ACC112 (cell line): ENCODE measurements around the gene SPRY4.

Source experiments
- H2AFZ ChIP-seq: fragments of 200-600 bp; sonication (generic); one replicate; pipeline ENCODE4 v1.6.0; 2017; ENCODE audit warnings: antibody characterized with exemption, low read length; ENCODE audit not compliant: unreplicated experiment
- H3K27ac ChIP-seq: fragments of 200-600 bp; sonication (generic); 2 replicates; pipeline ENCODE4 v1.5.1; 2014; ENCODE audit warnings: low read depth, mild to moderate bottlenecking, antibody characterized with exemption, low read length, moderate library complexity
- H3K27me3 ChIP-seq: fragments of 200-600 bp; sonication (generic); 2 replicates; pipeline ENCODE4 v1.6.1; 2014; ENCODE audit warnings: mild to moderate bottlenecking, antibody characterized with exemption, low read length, moderate library complexity, mixed read lengths; ENCODE audit not compliant: insufficient read depth
- H3K36me3 ChIP-seq: fragments of 200-600 bp; sonication (generic); 2 replicates; pipeline ENCODE4 v1.6.1; 2016; ENCODE audit warnings: mild to moderate bottlenecking, antibody characterized with exemption, low read length, moderate library complexity, mixed read lengths; ENCODE audit not compliant: insufficient read depth
- H3K4me1 ChIP-seq: fragments of 200-600 bp; sonication (generic); one replicate; pipeline ENCODE4 v1.6.1; 2016; ENCODE audit warnings: low read length, mixed read lengths; ENCODE audit not compliant: insufficient read depth, unreplicated experiment, control insufficient read depth
- H3K4me3 ChIP-seq: fragments of 200-600 bp; sonication (generic); 2 replicates; pipeline ENCODE4 v1.5.1; 2014; ENCODE audit warnings: mild to moderate bottlenecking, low read depth, low read length
- H3K79me2 ChIP-seq: fragments of 200-600 bp; sonication (generic); one replicate; pipeline ENCODE4 v1.6.0; 2016; ENCODE audit warnings: low read length; ENCODE audit not compliant: control insufficient read depth, unreplicated experiment, insufficient read depth

SPRY4 gene

DNA sequence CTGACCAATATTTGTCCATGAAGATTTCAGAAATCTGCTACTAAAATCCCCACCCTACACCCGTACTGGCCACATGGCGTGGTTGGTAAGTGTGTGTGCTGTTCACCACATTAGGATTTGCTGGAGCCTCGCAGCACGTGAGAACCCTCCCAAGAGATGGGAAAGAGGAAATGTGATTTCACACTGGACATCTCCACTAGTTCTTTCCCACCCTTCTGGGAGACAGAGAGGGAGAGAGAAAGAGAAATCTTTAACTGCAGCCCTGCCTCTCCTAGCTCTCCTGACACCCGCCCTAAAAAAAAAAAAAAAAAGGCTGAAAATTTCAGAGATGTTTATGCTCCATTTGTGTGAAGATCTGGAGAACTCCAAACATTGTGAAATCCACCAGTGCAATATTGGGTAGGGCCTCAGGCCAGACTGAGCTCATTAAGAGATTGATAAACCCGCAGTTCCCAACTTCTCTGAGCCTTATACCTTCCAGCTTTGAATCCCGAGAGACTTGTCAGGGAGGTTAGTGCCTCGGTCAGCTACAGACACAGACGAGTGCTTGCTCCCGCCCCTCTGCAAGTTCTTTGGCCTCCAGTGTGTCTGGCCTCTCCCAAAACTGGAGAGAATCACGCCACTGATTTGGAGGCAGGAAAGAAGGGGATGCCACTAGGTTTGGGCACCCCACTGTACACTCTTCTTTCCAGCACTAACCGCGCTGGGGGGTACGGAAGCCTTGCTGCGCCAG lies 1.9 kb downstream of the SPRY4 start:
- Histone ChIP-seq H3K27ac (peak overlapping the region; percentile 79), H3K79me2 (peaks cover 95% of the 10 kb centered on the region), H3K4me3 (peak overlapping the region; percentile 93), H3K27me3 (no peaks in the 10 kb centered on the region), H3K4me1 (peaks cover 57% of the 10 kb centered on the region), H2AFZ (no peak overlapping the region), H3K36me3 (peaks cover 13% of the 10 kb centered on the region; the same call in 1 of the 2 replicates)

DNA sequence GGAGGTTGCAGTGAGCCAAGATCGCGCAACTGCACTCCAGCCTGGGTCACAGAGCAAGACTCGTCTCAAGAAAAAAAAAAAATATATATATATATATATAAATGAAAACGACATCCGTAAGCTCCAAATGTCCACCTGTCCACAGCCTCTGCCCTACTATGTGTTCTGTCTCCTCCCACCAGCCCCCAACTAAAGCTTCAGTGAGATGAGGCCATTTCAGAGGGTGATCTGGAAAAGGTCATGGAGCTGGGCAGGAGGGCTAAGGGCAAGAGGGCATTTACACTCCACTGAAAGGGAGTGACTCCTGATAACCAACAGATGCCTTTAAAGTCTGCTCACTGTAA lies 2.4 kb downstream of the SPRY4 start:
- Histone ChIP-seq H3K27me3 (no peaks in the 10 kb centered on the region), H3K4me3 (peak overlapping the region; percentile 93), H3K79me2 (peaks cover 95% of the 10 kb centered on the region), H3K4me1 (peaks cover 57% of the 10 kb centered on the region), H2AFZ (no peak overlapping the region), H3K27ac (peak overlapping the region; percentile 79), H3K36me3 (peaks cover 14% of the 10 kb centered on the region; the same call in 1 of the 2 replicates)

DNA sequence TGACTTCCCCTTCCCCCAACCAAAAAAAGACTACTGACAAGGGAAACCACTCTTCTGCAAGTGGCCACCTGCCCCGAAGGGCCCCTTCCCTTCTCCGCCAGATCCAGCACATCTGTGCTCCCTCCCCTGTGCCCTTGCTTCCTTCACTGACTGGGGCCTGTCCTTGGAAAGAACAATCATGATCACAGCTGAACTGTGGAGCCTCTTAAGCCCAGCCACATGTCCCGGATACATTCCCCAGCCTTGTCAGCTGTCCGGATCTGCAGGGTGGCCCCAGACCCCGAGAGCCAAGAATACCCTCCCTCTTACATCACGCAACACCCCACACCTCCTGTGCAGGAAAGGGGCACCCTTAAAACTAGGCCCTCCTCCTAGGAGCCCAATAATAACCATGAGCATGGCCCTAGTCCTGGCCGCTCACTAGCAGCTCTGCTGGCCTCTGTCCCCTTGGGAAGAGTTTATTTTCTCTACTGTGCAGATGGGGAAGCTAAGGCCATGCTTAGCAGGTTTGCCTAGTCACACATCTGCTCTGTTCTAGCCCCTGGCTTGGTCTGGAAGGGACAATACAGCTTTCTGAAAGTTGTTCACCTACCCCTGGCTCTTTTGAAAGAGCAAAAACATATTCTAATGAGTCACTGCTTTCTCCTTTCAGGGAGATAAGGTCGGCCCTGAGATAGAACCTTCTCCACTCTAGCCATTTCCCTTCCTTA lies 3.8 kb downstream of the SPRY4 start:
- peaks cover 59% of the 10 kb centered on the region for H3K4me1 ChIP-seq
- H3K4me3 ChIP-seq, result peak overlapping the region; percentile 93
- peaks cover 15% of the 10 kb centered on the region; the same call in 1 of the 2 replicates for H3K36me3 ChIP-seq
- no peak overlapping the region for H2AFZ ChIP-seq
- peaks cover 95% of the 10 kb centered on the region for H3K79me2 ChIP-seq
- peak overlapping the region; percentile 88 for H3K27ac ChIP-seq
- no peaks in the 10 kb centered on the region for H3K27me3 ChIP-seq

DNA sequence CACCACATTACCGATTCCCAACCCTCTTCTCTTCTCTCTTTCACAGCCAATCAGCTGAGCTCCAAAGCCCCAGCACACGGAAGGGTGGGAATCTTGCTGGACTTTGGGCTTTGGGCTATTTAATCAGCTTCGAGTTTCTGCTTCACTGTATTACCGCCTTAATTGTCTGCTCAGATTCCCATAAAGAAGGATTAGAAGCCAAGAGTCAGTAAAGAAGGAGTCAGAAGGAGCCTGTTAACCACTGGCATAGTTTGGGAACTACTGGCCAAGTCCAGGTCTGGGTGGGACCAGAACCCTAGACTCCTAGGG lies 4.4 kb downstream of the SPRY4 start:
- peak overlapping the region; percentile 88 for H3K27ac ChIP-seq
- peaks cover 95% of the 10 kb centered on the region for H3K79me2 ChIP-seq
- H3K4me3 ChIP-seq, result peak overlapping the region; percentile 93

DNA sequence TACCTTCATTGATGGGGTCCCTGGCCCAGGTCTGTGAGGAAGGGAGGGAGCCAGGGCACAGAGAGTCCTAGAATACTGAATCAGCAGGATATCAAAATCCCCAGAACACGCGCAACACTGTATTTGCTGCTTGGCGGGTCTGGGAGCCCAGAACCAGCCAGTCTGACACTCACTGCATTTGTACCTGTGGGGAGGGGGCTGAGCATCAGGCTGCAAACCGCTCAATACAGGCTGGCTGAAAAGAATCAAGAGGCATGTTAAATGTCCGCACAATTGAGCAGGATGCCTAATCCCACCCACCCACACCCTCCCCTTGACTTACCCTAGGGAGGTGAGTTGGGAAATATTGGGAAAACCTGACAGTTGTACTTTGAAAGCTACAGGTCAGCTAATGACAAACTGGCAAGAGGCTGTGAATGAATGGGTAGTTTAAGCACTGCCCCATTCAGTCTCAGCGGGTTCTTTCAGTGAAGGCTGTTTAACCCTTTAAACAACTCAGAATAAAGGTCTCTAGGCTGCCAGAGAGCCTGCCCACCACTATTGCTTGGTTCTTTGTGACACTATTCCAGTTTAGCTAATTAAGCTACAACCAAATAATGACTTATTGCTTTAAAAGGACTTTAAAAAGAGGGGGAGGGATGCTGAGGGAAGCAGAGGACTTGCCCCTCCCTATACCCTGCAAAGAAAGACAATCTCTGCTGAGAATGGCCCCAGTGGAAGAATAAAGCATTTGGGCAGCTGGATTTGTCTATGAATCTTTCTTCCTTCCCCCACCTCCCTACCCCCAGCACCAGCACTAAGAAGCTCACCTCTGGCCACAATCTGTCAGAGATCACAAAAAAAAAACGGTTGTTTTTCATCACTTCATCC lies 5.0 kb downstream of the SPRY4 start:
- Histone ChIP-seq H3K4me3 (peak overlapping the region; percentile 93), H3K4me1 (peaks cover 71% of the 10 kb centered on the region), H3K27ac (peak overlapping the region; percentile 88)

More for the DNA sequence above, 4.4 kb downstream of the SPRY4 start:
- Histone ChIP-seq H3K27me3 (no peaks in the 10 kb centered on the region), H2AFZ (no peak overlapping the region), H3K4me1 (peaks cover 65% of the 10 kb centered on the region), H3K36me3 (peaks cover 15% of the 10 kb centered on the region; the same call in 1 of the 2 replicates)

DNA sequence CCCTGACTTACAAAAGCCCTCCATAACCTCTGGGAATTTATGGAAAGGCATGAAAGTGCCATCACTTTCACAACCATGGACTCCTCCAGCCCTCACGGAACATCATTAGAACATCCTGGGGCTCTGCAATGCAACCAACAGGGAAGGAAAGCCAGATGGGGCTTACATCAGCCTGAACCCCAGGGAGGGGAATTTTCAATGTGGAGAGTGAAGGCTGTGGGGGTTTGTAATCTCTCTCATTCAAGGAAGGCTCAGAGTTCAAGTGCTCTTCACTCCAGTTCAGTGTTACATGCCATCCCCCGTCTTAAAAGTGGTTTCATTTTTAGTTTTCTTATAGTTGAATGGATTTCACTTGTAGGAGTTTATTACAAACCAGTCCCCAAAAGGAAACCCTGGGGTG lies 5.7 kb downstream of the SPRY4 start:
- peak overlapping the region; percentile 93 for H3K4me3 ChIP-seq
- peaks cover 74% of the 10 kb centered on the region for H3K4me1 ChIP-seq
- H3K27me3 ChIP-seq, result no peaks in the 10 kb centered on the region
- H3K79me2 ChIP-seq, result peaks cover 99% of the 10 kb centered on the region
- peak overlapping the region; percentile 88 for H3K27ac ChIP-seq
- H3K36me3 ChIP-seq, result peaks cover 15% of the 10 kb centered on the region; the same call in 1 of the 2 replicates
- H2AFZ ChIP-seq, result peak overlapping the region; percentile 11

More for the DNA sequence above, 5.0 kb downstream of the SPRY4 start:
- H3K27me3 ChIP-seq, result no peaks in the 10 kb centered on the region
- H3K79me2 ChIP-seq, result peaks cover 99% of the 10 kb centered on the region
- H3K36me3 ChIP-seq, result peaks cover 15% of the 10 kb centered on the region; the same call in 1 of the 2 replicates
- H2AFZ ChIP-seq, result peak overlapping the region; percentile 11

DNA sequence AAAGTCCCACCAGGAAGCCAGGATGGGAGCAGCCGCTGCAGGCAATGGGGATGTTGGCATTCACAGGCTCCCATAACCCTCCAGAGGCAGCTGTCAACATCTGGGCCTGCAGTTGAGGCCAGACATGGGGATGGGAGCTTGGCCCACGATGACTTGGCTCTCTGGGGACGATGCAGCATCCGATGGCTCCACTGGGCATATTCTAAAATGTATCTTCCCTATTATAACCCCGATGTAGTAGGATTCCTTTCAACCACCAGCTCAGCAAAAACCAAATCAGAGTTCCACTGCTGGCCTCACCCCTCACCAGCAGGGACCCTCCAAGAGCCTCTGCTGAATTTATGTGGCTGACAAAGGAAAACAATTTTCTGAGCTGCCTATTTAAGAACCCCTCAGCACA lies 7.1 kb downstream of the SPRY4 start:
- H3K27me3 ChIP-seq, result no peaks in the 10 kb centered on the region
- H3K4me1 ChIP-seq, result peaks cover 78% of the 10 kb centered on the region
- H3K79me2 ChIP-seq, result peaks cover 99% of the 10 kb centered on the region
- peaks cover 9% of the 10 kb centered on the region; the same call in 1 of the 2 replicates for H3K36me3 ChIP-seq
- no peak overlapping the region for H2AFZ ChIP-seq
- H3K27ac ChIP-seq, result peak overlapping the region; percentile 88
- H3K4me3 ChIP-seq, result peak overlapping the region; percentile 32

DNA sequence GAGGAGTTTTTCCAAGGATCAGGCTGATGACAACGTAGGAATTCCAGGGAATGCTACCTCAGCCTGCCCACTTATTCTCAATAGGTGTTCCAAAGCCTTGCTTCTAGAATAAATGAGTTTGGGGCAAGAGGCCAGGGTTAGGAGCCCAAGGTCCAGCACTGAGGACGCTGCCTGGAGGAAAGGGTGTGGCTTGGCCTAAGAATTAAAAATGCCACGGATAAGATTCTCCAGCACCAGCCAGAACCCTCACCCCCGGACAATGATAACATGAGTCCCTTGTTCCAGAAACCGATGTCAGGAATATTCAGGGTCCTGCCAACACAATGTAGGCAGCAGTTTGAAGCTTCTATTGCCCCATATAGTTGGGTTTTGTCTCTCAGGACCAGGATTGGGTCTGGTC lies 7.6 kb downstream of the SPRY4 start:
- peak overlapping the region; percentile 88 for H3K27ac ChIP-seq

DNA sequence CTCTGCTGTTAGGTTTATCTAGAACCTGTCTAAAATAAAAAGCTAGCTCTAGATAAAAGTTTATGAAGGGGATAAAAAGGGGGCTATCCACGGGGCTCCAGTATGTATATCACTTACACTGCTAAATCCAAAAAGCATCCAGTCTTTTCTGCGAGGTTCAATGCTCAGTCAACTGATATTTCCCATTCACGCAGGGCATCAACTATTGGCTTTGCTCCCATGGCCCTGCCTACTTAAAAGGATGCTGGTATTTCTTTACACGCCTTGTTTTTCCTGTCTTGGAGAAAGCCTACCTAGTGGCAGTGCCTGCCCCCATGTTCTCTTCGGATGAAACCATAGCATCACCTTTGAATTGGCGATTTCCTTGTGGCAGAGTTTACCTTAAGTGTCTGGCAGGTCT lies 8.1 kb downstream of the SPRY4 start:
- Histone ChIP-seq H2AFZ (no peak overlapping the region), H3K27me3 (no peaks in the 10 kb centered on the region), H3K36me3 (peaks cover 19% of the 10 kb centered on the region), H3K4me3 (peak overlapping the region; percentile 32), H3K4me1 (peaks cover 74% of the 10 kb centered on the region), H3K79me2 (peaks cover 100% of the 10 kb centered on the region), H3K27ac (peak overlapping the region; percentile 88)

More for the DNA sequence above, 7.6 kb downstream of the SPRY4 start:
- Histone ChIP-seq H3K4me3 (peak overlapping the region; percentile 32), H3K36me3 (peaks cover 14% of the 10 kb centered on the region), H3K4me1 (peaks cover 78% of the 10 kb centered on the region), H2AFZ (no peak overlapping the region), H3K79me2 (peaks cover 100% of the 10 kb centered on the region), H3K27me3 (no peaks in the 10 kb centered on the region)

DNA sequence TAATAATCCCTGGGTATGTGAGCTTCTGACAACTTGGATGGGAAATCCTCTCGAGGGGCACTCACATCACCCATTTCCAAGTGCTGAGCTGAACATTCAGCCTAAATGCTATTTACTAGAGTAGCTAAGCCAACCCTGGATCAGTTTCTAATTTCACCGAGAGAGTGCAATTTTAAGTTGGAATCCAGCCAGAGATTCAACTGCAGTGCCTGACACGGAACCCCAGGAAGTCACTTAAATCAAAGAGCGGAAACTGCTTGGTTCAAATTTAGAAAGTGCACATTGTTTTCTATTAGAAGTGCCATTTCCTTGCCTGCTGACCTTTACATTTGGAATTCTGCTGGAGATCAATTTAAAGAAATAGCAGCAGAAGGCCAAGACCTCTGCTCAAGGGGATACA lies 8.8 kb downstream of the SPRY4 start:
- H3K27ac ChIP-seq, result peak overlapping the region; percentile 88
- peaks cover 100% of the 10 kb centered on the region for H3K79me2 ChIP-seq
- peaks cover 25% of the 10 kb centered on the region for H3K36me3 ChIP-seq
- peaks cover 68% of the 10 kb centered on the region for H3K4me1 ChIP-seq
- H2AFZ ChIP-seq, result no peak overlapping the region
- peak overlapping the region; percentile 32 for H3K4me3 ChIP-seq
- no peaks in the 10 kb centered on the region for H3K27me3 ChIP-seq
